ENCODE data around the gene IL12RB1. TPM values are rescaled to one million over a fixed set of nuclear protein-coding genes. Genes with fewer than 3 reads are reported as not detected.
"Not testable (repeated sequence)": the region's sequence is repeated elsewhere in the genome, so short reads cannot be mapped to it uniquely, and the experiment has no call there.

Gene IL12RB1
- total RNA-seq, 1 donor from 2014 or later, result not detected

- DNase-seq (ENCODE audit: low read depth), result no peak
Measured at GRCh38 chr19:18051887-18052286, 34.8 kb downstream of the IL12RB1 start.

- no peak for DNase-seq (ENCODE audit: low read depth)
Measured at GRCh38 chr19:18049385-18049784, 37.3 kb downstream of the IL12RB1 start.

DNA sequence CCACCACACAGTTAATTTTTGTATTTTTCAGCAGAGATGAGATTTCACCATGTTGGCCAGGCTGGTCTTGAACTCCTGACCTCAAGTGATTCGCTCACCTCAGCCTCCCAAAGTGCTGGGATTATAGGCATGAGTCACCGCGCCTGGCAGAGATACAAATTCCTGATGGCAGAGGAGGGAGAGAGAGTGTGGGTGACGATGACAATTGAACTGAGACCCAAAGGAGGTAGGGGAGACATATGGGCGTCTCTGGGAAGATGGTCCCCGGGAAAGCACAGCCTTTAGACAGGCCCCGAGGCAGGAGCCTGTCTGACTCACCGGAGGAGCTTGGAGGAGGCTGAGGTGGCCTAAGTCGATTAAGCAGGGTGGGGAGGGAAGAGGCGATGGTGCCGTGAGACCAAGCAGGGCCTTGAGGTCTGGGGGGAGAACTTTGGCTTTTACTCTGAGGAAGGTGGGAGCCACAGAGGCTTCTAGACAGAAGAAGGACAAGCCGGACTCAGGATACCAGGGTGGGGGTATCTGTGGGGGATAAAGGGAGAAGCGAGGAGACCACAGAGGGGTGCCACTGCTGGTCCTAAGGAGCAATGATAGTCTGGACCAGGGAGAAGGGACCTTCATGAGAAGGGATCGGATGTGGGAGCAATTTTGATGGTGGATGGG, 40.5 kb downstream of the IL12RB1 start:
- DNase-seq (ENCODE audit: low read depth), result peak; percentile 71

DNA sequence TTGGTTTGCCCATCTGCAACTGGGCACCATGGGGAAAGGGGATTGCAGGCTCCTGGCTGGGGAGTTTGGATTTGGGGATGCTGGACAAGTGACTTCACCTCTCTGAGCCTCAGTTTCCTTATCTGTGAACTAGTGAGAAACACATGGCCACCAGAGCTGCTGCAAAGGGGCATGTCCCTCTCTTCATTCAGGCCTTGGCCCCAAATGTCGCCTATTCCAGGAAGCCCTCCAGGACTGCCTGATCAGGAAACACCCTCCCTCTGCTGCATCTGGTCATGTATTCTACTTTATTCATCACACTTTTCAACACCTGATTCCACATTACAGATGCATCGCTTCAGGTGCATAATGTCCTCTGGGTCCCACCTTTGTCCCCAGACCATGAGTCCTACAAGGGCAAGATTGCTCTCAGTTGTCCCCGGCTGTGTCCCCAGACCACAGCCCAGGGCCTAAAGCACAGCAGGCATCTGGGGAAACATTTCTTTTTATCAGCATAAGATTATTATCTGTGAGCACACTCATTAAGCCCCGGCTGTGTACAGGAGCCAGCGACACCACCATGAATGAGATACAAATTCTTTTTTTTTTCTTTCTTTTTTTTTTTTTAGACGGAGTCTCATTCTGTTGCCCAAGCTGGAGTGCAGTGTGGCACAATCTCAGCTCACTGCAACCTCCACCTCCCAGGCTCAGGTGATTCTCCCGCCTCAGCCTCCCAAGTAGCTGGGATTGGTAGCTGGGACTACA, 41.3 kb downstream of the IL12RB1 start:
- no peak for DNase-seq (ENCODE audit: low read depth)

GRCh38 chr19:18044825-18045304, 41.9 kb downstream of the IL12RB1 start:
- peak; percentile 94 for DNase-seq (ENCODE audit: low read depth)

DNA sequence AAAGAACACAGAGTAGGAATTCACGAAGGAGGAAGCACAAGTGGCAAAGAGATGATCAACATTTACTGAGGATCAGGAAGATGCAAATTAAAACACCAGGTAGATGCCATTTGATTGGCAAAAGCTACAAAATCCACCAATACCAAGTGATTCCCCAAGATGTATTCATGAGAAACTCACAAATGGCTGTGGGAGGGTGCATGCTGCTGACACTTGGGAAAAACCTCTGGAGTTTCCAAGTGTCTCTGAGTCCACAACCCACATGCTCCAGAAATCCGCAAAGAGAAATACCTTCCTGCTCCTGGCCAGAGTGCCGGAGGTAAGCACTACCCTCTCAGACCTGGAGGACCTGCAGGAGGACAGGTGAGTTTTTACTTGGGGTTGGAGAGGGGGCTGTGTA, 43.1 kb downstream of the IL12RB1 start:
- DNase-seq (ENCODE audit: low read depth), result no peak

- DNase-seq (ENCODE audit: low read depth), result no peak
Measured at GRCh38 chr19:18041054-18041453, 45.7 kb downstream of the IL12RB1 start.

GRCh38 chr19:18032102-18032501, 54.6 kb downstream of the IL12RB1 start:
- DNase-seq (ENCODE audit: low read depth), result not testable (repeated sequence)

GRCh38 chr19:18031401-18031800, 55.3 kb downstream of the IL12RB1 start:
- not testable (repeated sequence) for DNase-seq (ENCODE audit: low read depth)

DNA sequence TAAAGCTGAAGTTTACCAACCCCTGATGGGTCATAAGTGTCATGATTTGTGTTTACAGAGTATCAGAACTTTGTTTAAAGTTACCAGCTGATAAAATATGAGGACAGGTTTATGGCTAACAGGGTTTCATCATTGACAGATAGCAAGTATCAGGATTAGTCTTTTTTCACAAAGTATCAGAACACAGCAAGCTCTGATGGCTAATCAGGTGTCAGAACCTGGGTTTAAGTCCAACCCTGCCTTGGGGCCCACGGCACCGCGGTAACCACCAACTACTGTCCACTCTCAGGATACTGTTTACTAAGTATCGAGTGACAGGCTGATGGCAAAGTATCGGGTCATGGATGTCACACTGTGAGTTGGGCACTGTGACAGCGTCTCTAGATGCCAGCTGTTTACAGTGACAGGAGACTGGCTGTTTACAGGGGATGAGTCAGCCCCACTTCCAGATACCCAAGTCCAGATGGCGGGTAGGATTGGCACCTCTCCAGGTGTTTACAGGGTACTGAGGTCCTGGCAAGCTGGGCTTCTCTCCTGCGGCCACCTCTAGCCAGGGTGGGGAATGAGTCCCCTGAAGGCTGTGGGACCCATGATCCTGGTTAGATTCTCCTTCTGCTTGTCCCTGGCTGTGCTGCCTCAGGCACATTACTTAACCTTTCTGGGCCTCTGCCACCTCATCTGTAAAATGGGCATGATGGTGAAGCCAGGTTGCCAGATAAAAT, 57.0 kb downstream of the IL12RB1 start:
- DNase-seq (ENCODE audit: low read depth), result peak; percentile 93

DNA sequence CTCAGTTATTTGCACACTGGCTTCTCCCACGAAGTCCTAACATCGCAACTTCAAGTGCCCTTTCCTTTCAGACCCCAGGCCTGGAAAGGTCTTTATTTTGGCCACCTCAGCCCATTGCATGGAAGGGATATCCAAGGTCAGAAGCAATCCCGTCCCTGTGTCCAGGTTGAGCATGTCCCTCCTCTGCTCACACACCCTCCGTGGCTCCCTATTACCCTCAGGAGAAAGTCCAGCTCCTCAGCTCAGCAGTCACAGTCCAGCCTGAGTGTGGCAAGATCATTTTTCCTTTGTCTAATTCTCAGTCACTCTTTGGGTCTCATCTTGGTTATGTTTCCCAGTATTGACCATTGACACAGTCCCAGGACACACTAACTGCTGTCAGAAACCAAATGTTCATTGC, 59.6 kb downstream of the IL12RB1 start:
- DNase-seq (ENCODE audit: low read depth), result no peak

GRCh38 chr19:18023622-18024251, 63.0 kb downstream of the IL12RB1 start:
- no peak for DNase-seq (ENCODE audit: low read depth)

DNA sequence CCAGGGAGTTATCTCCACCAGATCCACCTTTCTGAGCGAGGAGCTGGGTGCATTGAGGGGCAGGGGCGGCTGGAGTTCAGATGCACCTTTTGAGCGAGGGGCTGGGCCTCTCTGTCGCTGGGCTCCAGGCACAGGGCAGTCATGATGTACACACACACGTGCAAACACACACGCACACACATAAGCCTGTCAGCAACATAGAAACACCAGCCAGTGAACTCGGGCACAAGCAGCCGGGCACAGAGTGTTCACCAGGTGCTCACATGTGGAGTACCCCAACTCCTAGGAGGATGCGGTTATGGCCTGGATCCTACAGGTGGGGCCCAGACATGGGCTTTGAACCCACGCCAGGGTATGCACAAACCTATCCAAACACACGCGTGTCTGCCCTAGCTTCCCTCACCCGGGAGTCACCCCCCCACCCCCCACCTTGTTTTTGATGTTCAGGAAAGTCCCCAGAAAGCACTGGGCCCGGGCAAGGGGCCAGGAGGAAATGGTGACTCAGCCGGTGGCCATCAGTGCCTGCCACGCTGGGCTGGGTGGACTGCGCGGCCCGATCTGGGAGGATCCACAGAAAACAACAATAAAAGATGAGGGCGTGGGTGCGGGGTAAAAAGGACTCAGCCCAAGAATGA, 65.5 kb downstream of the IL12RB1 start:
- peak; percentile 81 for DNase-seq (ENCODE audit: low read depth)

GRCh38 chr19:18020212-18021085, 66.3 kb downstream of the IL12RB1 start:
- peak; percentile 69 for DNase-seq (ENCODE audit: low read depth)

DNA sequence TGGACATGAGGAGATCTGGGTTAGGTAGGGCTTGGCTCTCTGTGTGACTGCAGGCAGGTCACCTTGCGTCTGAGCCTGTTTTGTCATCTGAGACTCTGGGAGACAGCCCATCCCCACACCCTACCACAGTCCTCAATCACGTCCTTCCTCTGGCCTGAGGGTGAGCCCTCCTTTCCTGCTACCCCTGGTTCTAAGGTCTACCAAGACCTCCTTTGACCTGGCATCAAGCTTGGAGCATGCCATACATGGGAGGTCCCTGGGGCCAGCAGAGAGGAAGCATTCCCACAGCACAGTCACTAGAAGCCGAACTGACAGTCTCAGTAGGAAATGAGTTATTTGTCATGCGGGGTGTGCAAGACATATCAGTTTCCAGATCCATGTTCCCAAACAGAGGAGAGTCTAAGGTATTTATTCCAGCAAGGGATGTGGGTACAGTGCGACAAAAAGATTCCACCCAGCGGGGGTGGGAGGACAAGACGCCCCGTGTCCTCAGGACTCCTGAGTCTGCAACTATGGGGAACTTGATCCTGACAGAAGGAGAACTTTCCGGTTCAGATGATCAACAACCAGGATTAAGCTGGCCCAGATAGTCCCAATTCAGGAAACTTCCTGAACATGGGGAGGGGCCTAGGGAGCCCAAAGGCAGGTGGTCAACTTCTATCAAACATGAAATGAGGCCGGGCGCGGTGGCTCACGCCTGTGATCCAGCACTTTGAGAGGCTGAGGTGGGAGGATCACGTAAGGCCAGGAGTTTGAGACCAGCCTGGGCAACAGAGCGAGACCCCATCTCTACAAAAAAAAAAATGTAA, 69.3 kb downstream of the IL12RB1 start:
- no peak for DNase-seq (ENCODE audit: low read depth)

- DNase-seq (ENCODE audit: low read depth), result no peak
Measured at GRCh38 chr19:18016209-18016910, 70.4 kb downstream of the IL12RB1 start.

GRCh38 chr19:18014197-18014596, 72.5 kb downstream of the IL12RB1 start:
- no peak for DNase-seq (ENCODE audit: low read depth)
